ENCODE data around the gene ADGRB2.

DNA sequence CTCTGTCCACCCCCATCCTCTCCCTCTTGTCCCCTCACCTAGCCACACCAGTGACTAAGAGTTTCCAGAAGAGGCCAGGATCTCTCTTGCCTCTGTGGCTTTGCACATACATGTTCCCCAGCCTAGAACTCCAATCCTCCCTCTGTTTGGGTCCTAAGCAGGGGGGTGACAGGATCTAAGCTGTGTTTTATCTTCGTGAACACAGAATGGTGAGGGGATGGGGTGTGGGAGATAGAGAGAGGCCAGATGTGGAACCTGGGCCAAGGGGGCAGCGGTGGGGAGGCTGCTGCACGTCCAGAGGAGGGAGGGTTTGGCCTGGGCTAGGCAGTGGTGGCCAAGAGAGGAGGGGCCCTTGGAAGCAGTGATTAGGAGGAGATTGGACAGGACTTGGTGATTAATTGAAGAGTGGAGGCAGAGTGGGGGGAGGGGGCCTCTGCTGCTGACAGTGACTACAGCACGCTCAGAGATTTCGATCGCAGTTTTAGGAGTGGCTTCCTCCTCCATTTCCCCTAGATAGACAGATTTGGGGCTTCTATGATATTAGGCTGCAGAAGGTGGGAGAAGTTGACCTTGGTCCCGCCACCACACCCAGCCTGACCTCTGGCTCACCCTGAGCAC lies 17.1 kb upstream of the ADGRB2 start:
- TF ChIP-seq, protein P1, sequence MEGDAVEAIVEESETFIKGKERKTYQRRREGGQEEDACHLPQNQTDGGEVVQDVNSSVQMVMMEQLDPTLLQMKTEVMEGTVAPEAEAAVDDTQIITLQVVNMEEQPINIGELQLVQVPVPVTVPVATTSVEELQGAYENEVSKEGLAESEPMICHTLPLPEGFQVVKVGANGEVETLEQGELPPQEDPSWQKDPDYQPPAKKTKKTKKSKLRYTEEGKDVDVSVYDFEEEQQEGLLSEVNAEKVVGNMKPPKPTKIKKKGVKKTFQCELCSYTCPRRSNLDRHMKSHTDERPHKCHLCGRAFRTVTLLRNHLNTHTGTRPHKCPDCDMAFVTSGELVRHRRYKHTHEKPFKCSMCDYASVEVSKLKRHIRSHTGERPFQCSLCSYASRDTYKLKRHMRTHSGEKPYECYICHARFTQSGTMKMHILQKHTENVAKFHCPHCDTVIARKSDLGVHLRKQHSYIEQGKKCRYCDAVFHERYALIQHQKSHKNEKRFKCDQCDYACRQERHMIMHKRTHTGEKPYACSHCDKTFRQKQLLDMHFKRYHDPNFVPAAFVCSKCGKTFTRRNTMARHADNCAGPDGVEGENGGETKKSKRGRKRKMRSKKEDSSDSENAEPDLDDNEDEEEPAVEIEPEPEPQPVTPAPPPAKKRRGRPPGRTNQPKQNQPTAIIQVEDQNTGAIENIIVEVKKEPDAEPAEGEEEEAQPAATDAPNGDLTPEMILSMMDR (IDR thresholded peaks at IDR 0.05): no peak
- no peak for TF ChIP-seq POLR2A (IDR thresholded peaks at IDR 0.05)

Measured in lower leg skin (tissue), 3 donors.